22Rv1 (cell line): ENCODE results near the gene SRMS.

Experiments used
- H3K27ac ChIP-seq: fragments of 450-650 bp; 2 replicates; pipeline ENCODE4 v1.5.1; 2017
- ZFX ChIP-seq: fragments of 450-650 bp; IDR thresholded peaks from 2 replicates; pipeline ENCODE4 v1.6.1; 2017; ENCODE audit warnings: antibody characterized with exemption, borderline replicate concordance
- TF ChIP-seq, protein P1 (sequence below): fragments of 450-650 bp; IDR thresholded peaks from 2 replicates; pipeline ENCODE4 v1.5.1; 2017; ENCODE audit warnings: mild to moderate bottlenecking

The SRMS gene

GRCh38 chr20:63539441-63540370, 7.8 kb downstream of the SRMS start:
- peak overlapping the region; percentile 64 for H3K27ac ChIP-seq
- TF ChIP-seq, protein P1, sequence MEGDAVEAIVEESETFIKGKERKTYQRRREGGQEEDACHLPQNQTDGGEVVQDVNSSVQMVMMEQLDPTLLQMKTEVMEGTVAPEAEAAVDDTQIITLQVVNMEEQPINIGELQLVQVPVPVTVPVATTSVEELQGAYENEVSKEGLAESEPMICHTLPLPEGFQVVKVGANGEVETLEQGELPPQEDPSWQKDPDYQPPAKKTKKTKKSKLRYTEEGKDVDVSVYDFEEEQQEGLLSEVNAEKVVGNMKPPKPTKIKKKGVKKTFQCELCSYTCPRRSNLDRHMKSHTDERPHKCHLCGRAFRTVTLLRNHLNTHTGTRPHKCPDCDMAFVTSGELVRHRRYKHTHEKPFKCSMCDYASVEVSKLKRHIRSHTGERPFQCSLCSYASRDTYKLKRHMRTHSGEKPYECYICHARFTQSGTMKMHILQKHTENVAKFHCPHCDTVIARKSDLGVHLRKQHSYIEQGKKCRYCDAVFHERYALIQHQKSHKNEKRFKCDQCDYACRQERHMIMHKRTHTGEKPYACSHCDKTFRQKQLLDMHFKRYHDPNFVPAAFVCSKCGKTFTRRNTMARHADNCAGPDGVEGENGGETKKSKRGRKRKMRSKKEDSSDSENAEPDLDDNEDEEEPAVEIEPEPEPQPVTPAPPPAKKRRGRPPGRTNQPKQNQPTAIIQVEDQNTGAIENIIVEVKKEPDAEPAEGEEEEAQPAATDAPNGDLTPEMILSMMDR, result no peak
- TF ChIP-seq ZFX, result no peak

DNA sequence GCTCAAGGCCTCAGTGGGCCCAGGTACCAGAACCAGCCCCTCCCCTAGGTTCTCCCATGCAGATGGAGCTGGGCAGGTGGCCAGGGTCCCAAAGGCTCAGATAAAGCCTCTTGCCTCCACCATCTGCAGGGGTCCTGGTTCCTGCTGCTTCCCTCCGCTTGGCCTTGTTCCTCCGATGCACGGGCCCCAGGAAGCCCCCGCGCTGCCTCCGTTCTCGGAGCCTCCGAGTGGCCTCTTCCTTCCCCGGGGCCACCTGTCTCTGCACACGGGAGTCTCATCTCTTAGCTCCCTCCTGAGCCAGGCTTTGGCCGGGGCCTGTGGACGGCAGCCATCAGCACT, 8.5 kb downstream of the SRMS start:
- H3K27ac ChIP-seq, result peak overlapping the region; percentile 64
- no peak for TF ChIP-seq ZFX
- TF ChIP-seq, protein P1, result no peak

DNA sequence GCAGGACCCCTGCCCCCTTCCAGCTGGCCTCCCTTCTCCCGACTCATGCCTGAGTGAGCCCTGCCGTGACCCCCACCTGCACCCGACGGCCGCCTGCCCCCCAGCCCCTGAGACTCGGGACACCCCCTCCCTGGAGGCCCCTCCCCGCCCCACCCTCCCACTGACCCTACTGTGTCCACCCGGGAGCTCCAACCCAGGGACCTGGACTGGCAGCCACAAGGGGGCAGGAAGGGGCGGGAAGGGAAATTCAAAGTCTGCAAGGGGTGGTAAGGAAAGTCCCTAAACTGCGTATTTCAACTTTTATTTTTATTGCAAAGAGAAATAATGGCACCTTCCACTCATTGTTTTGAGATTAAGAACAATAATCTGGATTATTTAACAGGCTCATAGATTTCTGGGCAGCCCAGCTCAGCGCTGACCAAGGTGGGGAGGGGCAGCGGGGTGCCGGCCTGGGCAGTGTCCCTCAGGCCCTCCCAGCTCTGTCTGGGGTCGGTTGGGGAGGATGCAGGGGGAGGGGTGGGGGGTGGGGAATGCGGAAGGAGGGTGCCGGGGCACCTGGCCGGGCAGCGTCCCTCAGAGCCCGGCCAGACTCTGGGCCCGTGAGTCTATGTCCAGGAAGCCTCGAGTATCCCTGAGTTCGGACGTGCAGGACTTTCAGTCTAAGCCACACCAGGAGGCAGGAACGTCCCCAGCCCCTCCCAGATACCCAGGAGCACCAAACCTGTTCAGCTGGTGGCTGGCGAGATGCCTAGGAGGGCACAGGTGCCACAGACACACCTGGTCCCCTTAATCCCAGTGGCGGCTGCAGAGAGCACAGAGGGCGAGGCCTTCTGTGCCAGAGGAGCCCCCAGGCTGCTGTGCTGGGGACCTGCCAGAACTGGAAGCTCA, 9.1 kb downstream of the SRMS start:
- TF ChIP-seq, protein P1, result peak; percentile 53
- TF ChIP-seq ZFX, result no peak
- H3K27ac ChIP-seq, result peak overlapping the region; percentile 64

- TF ChIP-seq, protein P1, result peak; percentile 84
- no peak for TF ChIP-seq ZFX
- peak overlapping the region; percentile 64 for H3K27ac ChIP-seq
These were observed 9.9 kb downstream of the SRMS start for GRCh38 chr20:63537525-63538203.

GRCh38 chr20:63536997-63537524, 10.5 kb downstream of the SRMS start, which contains the start of gene PTK6:
Gene PTK6 (minus strand): TSS chr20:63537376. CDS start chr20:63537314, 62 bp downstream.
- TF ChIP-seq, protein P1, result no peak
- no peak for TF ChIP-seq ZFX
- H3K27ac ChIP-seq, result peak within 1 kb of the TSS; percentile 64

DNA sequence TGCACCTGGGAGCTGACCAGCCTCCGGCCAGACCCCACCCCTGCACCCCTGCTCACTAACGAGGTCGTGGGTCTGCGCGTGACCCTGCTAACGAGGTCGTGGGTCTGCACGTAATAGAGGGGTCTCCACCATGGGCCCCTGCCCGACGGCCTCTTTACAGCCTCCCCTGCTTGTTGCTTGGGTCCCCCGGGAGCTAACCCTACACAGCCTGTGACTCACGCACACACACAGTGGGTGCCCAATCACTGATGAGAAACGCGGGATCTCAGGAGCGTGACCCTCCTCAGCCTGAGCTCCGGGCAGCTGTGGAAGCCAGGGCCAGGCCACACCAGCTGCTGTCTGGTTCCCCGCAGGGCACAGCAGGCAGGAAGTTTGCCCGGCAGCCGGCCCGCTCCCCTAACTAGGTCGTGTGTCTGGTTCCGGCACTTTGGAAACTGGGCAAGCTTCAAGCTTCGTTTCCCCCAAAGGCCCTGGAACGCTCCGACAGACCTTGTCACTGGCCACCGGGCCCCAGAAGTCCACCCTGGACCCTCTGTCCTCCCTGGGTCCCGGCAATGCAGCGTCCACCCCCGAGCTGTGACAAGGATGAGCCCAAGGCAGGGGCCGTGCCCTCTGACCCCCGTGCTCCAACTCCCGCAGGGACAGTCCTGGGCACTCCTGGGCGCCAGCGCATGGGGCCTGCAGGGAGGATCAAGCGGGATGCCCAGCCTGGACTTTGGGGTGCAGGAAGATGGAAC, 11.1 kb downstream of the SRMS start:
- H3K27ac ChIP-seq, result no peak overlapping the region
- TF ChIP-seq ZFX, result no peak
- TF ChIP-seq, protein P1, result no peak
